Endothelial cell of umbilical vein (primary cell): ENCODE data around the gene TTLL11.

Experiments used
- EZH2 ChIP-seq: IDR thresholded peaks from 2 replicates; pipeline ENCODE4 v1.6.1; 2012; ENCODE audit warnings: borderline replicate concordance, low read depth, mild to moderate bottlenecking, moderate library complexity, low read length, inconsistent platforms; ENCODE audit not compliant: severe bottlenecking
- TF ChIP-seq, protein P1 (sequence below), 2 donors: IDR thresholded peaks; 1 replicate in 1 of 2; 2 replicates in 1 of 2; pipeline ENCODE4 v1.5.1; 2011; ENCODE audit warnings: low read length in 2 of 2, mild to moderate bottlenecking in 2 of 2, moderate library complexity in 2 of 2, control low read depth in 1 of 2, inconsistent platforms in 1 of 2, low read depth in 1 of 2; ENCODE audit not compliant: insufficient read depth in 1 of 2; ENCODE audit errors: extremely low read depth in 1 of 2

DNA sequence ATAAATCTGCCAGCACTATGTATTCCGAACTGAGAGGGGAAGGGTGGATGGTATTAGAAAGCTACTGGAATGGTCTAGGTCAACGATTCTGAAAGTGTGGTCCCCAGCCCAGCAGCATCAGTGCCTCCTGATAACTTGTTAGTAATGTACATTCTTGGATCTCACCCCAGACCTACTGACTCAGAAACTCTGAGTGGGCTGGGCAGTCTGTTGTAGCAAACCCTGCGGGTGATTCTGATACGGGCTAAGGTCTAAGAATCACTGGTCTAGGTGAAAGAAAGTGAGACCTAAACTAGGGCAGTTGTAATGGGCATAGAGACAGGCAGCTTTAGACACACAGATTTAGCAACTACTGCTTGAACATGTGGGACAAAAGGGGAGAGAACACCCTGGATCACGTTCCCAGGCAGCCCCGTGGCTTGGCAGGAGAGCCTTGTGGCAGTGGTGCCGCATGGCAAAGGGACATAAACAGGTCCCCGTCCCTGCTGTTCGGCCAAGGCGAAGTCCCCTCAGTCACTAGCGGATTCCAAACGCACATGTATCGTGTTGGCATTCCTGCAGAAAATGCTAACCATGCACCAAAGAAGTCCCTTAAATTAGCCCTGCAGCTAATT lies 216.3 kb downstream of the TTLL11 start:
- TF ChIP-seq, protein P1, sequence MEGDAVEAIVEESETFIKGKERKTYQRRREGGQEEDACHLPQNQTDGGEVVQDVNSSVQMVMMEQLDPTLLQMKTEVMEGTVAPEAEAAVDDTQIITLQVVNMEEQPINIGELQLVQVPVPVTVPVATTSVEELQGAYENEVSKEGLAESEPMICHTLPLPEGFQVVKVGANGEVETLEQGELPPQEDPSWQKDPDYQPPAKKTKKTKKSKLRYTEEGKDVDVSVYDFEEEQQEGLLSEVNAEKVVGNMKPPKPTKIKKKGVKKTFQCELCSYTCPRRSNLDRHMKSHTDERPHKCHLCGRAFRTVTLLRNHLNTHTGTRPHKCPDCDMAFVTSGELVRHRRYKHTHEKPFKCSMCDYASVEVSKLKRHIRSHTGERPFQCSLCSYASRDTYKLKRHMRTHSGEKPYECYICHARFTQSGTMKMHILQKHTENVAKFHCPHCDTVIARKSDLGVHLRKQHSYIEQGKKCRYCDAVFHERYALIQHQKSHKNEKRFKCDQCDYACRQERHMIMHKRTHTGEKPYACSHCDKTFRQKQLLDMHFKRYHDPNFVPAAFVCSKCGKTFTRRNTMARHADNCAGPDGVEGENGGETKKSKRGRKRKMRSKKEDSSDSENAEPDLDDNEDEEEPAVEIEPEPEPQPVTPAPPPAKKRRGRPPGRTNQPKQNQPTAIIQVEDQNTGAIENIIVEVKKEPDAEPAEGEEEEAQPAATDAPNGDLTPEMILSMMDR (IDR thresholded peaks at IDR 0.05; ENCODE audit: extremely low read depth in 1 of 2, insufficient read depth in 1 of 2, low read depth in 1 of 2, low read length in 2 of 2), result no peak
- no peak for TF ChIP-seq EZH2
